Uterus (tissue), 2 donors: Measurements from ENCODE around the gene ZNF783.

ENCODE experiments used
- CTCF ChIP-seq, 4 experiments: fragments of 200-600 bp in 2 of 4; fragments of 450-650 bp in 2 of 4; sonication (generic) in 2 of 4; IDR thresholded peaks; one replicate each; pipeline ENCODE4 v1.5.1; 2016 to 2019; ENCODE audit warnings: antibody characterized with exemption in 4 of 4, mild to moderate bottlenecking in 2 of 4, moderate library complexity in 1 of 4
- POLR2A ChIP-seq, 2 donors: fragments of 450-650 bp; IDR thresholded peaks; one replicate each; pipeline ENCODE4 v1.6.1; 2016; ENCODE audit warnings: antibody characterized with exemption in 2 of 2, mild to moderate bottlenecking in 1 of 2, moderate library complexity in 1 of 2

- TF ChIP-seq CTCF (IDR thresholded peaks at IDR 0.05) (no peak), POLR2A (IDR thresholded peaks at IDR 0.05) (no peak)
Measured at GRCh38 chr7:149329766-149330334, 67.9 kb downstream of the ZNF783 start.
